Measurements from ENCODE around the gene KAT5.
"Not testable (repeated sequence)": the region's sequence is repeated elsewhere in the genome, so short reads cannot be mapped to it uniquely, and the experiment has no call there.

Gene KAT5

GRCh38 chr11:65718531-65718930 is 6.5 kb downstream of the KAT5 start:
- H3K36me3 Mint-ChIP-seq (ENCODE audit: low read depth) = peaks cover 64% of the 10 kb centered on the region
- H3K4me1 Mint-ChIP-seq (ENCODE audit: low read depth) = peaks cover 32% of the 10 kb centered on the region
- peak overlapping the region; percentile 96 for H3K27ac Mint-ChIP-seq

DNA sequence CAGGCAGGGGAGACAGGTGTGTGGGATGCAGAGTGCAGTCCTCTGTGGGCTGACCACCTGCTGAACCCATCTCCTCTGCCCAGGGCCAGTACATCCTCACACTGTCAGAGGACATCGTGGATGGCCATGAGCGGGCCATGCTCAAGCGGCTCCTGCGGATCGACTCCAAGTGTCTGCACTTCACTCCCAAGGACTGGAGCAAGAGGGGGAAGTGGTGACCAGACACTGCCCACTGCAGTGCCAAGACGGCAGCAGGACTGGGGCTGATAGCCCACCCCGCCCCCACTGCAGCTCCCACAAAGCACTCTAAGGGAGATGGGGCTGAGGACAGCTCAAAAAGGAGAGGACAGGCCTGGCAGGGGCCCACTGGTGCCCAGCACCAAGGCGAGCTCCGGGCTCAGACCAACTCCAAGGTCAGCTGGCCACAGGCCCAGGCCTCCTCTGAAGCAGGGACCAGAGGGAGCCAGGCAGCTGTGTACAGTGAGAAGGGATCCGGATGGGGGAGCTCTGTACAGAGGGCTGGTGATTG is 7.0 kb downstream of the KAT5 start:
- peak overlapping the region; percentile 96 for H3K27ac Mint-ChIP-seq
- H3K36me3 Mint-ChIP-seq (ENCODE audit: low read depth) = peaks cover 60% of the 10 kb centered on the region
- H3K27me3 Mint-ChIP-seq = no peaks in the 10 kb centered on the region
- H3K4me3 Mint-ChIP-seq = peak overlapping the region; percentile 98
- peaks cover 28% of the 10 kb centered on the region for H3K4me1 Mint-ChIP-seq (ENCODE audit: low read depth)
- no peaks in the 10 kb centered on the region for H3K9me3 Mint-ChIP-seq

More at GRCh38 chr11:65718531-65718930, 6.5 kb downstream of the KAT5 start:
- no peaks in the 10 kb centered on the region for H3K9me3 Mint-ChIP-seq
- H3K4me3 Mint-ChIP-seq = peak overlapping the region; percentile 98
- H3K27me3 Mint-ChIP-seq = no peaks in the 10 kb centered on the region

DNA sequence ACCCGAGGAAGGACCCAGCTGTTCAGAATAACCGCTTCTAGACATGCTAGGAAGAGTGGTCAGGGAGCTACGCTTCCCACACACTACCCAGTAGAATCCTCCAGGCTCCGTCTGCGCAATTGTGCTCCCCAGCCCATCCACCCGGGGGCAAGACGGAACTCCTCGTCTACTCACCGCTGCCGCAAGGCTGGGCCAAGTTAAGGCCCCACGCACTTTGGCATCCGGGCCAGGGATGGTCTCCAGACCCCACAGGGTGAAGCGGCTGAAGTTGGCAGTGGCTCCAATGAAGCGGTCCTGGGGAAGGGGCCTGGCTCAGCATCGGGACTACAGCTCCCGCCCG is 7.8 kb downstream of the KAT5 start:
- H3K27me3 Mint-ChIP-seq = no peaks in the 10 kb centered on the region
- H3K9me3 Mint-ChIP-seq = no peaks in the 10 kb centered on the region
- H3K4me1 Mint-ChIP-seq (ENCODE audit: low read depth) = peaks cover 25% of the 10 kb centered on the region
- peak overlapping the region; percentile 96 for H3K27ac Mint-ChIP-seq
- peaks cover 52% of the 10 kb centered on the region for H3K36me3 Mint-ChIP-seq (ENCODE audit: low read depth)
- peak overlapping the region; percentile 98 for H3K4me3 Mint-ChIP-seq

- Mint-ChIP-seq H3K4me1 (ENCODE audit: low read depth) (peaks cover 25% of the 10 kb centered on the region), H3K36me3 (ENCODE audit: low read depth) (peaks cover 47% of the 10 kb centered on the region), H3K4me3 (peak within 1 kb of the TSS; percentile 98), H3K27me3 (no peaks in the 10 kb centered on the region), H3K9me3 (no peaks in the 10 kb centered on the region), H3K27ac (peak within 1 kb of the TSS; percentile 96)
Observed at GRCh38 chr11:65720211-65720934, 8.3 kb downstream of the KAT5 start, which contains the start of gene RNASEH2C. RNASEH2C (minus strand) TSS chr11:65720798; CDS start chr11:65720758, 40 bp downstream.

- H3K36me3 Mint-ChIP-seq (ENCODE audit: low read depth) = peaks cover 31% of the 10 kb centered on the region
- H3K4me1 Mint-ChIP-seq (ENCODE audit: low read depth) = peaks cover 22% of the 10 kb centered on the region
- H3K27ac Mint-ChIP-seq = no peak overlapping the region
- H3K9me3 Mint-ChIP-seq = no peaks in the 10 kb centered on the region
- peaks cover 2% of the 10 kb centered on the region for H3K27me3 Mint-ChIP-seq
- no peak overlapping the region for H3K4me3 Mint-ChIP-seq
Observed at GRCh38 chr11:65722261-65722660, 10.2 kb downstream of the KAT5 start.

- Mint-ChIP-seq H3K36me3 (ENCODE audit: low read depth) (no peaks in the 10 kb centered on the region), H3K27ac (no peak overlapping the region), H3K27me3 (peaks cover 6% of the 10 kb centered on the region), H3K4me3 (no peak overlapping the region), H3K4me1 (ENCODE audit: low read depth) (no peaks in the 10 kb centered on the region), H3K9me3 (no peaks in the 10 kb centered on the region)
Observed at GRCh38 chr11:65726660-65727059, 14.6 kb downstream of the KAT5 start.

GRCh38 chr11:65727865-65728264 is 15.8 kb downstream of the KAT5 start:
- H3K27ac Mint-ChIP-seq = no peak overlapping the region
- H3K4me3 Mint-ChIP-seq = no peak overlapping the region
- H3K4me1 Mint-ChIP-seq (ENCODE audit: low read depth) = no peaks in the 10 kb centered on the region
- peaks cover 13% of the 10 kb centered on the region for H3K27me3 Mint-ChIP-seq
- H3K9me3 Mint-ChIP-seq = no peaks in the 10 kb centered on the region
- no peaks in the 10 kb centered on the region for H3K36me3 Mint-ChIP-seq (ENCODE audit: low read depth)

DNA sequence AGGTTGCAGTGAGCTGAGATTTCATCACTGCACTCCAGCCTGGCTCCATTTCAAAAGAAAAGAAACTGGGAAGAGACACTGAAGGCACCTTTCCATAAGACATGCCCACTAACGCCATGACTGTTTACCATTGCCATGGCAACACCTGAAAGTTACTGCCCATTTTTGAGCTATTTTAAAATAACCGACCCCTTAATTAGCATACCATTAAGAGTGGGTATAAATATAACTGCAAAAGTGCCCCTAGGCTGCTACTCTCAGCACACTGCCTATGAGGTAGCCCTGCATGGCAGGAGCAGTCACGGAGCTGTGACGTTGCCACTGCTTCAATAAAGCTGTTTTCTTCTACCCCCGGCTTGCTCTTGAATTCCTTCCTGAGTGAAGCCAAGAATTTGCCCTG is 18.4 kb downstream of the KAT5 start:
- H3K4me1 Mint-ChIP-seq (ENCODE audit: low read depth) = no peaks in the 10 kb centered on the region

DNA sequence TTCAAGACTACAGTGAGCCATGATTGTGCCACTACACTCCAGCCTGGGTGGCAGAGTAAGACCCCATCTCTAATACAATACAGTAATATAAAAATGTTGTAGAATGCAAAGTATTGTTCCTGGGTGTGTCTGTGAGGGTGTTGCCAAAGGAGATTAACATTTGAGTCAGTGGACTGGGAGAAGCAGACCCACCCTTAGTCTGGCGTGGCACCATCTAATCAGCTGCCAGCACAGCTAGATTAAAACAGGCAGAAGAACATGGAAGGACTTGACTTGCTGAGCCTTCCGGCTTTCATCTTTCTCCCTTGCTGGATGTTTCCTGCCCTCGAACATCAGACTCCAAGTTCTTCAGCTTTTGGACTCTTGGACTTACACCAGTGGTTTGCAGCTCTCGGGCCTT is 23.1 kb downstream of the KAT5 start:
- not testable (repeated sequence) for H3K27ac Mint-ChIP-seq

More for the DNA sequence above, 18.4 kb downstream of the KAT5 start:
- H3K27ac Mint-ChIP-seq = no peak overlapping the region
- H3K36me3 Mint-ChIP-seq (ENCODE audit: low read depth) = no peaks in the 10 kb centered on the region
- no peaks in the 10 kb centered on the region for H3K9me3 Mint-ChIP-seq
- H3K4me3 Mint-ChIP-seq = no peak overlapping the region
- H3K27me3 Mint-ChIP-seq = peaks cover 23% of the 10 kb centered on the region

GRCh38 chr11:65736810-65737209 is 24.8 kb downstream of the KAT5 start:
- Mint-ChIP-seq H3K27me3 (peaks cover 33% of the 10 kb centered on the region), H3K27ac (no peak overlapping the region), H3K36me3 (ENCODE audit: low read depth) (no peaks in the 10 kb centered on the region), H3K4me1 (ENCODE audit: low read depth) (no peaks in the 10 kb centered on the region), H3K4me3 (no peak overlapping the region), H3K9me3 (peaks cover 6% of the 10 kb centered on the region)

More for the DNA sequence above, 23.1 kb downstream of the KAT5 start:
- not testable (repeated sequence) for H3K4me1 Mint-ChIP-seq (ENCODE audit: low read depth); H3K4me3 Mint-ChIP-seq; H3K36me3 Mint-ChIP-seq (ENCODE audit: low read depth); H3K9me3 Mint-ChIP-seq
- H3K27me3 Mint-ChIP-seq = peaks cover 35% of the 10 kb centered on the region

GRCh38 chr11:65739022-65739421 is 27.0 kb downstream of the KAT5 start:
- peaks cover 6% of the 10 kb centered on the region for H3K9me3 Mint-ChIP-seq
- no peaks in the 10 kb centered on the region for H3K36me3 Mint-ChIP-seq (ENCODE audit: low read depth)
- H3K27ac Mint-ChIP-seq = no peak overlapping the region
- no peaks in the 10 kb centered on the region for H3K4me1 Mint-ChIP-seq (ENCODE audit: low read depth)
- peaks cover 28% of the 10 kb centered on the region for H3K27me3 Mint-ChIP-seq
- H3K4me3 Mint-ChIP-seq = no peak overlapping the region

- Mint-ChIP-seq H3K4me3 (no peak overlapping the region), H3K27me3 (peaks cover 26% of the 10 kb centered on the region), H3K9me3 (peaks cover 6% of the 10 kb centered on the region), H3K36me3 (ENCODE audit: low read depth) (no peaks in the 10 kb centered on the region), H3K4me1 (ENCODE audit: low read depth) (no peaks in the 10 kb centered on the region), H3K27ac (no peak overlapping the region)
Observed at GRCh38 chr11:65741185-65741584, 29.1 kb downstream of the KAT5 start.

DNA sequence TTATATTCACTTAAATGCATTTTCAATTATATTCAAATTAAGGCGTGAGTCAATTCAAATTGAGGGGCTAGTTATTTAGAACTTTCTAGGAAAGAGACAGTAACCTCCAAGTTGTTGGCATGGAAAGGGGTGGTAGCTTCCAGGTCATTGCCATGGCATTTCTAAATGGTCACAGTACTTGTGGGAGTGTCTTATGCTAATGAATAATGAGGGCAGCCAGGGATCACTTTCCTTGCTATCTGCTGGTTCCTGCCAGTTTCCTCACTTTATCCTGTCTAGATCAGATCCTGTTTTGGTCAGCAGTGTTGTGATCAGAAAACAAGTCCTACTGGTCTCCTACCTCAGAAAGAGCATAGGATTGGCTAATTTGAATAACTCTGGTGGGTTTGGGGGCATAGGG is 30.3 kb downstream of the KAT5 start:
- no peak overlapping the region for H3K27ac Mint-ChIP-seq
- no peak overlapping the region for H3K4me3 Mint-ChIP-seq
- H3K27me3 Mint-ChIP-seq = peaks cover 20% of the 10 kb centered on the region
- H3K4me1 Mint-ChIP-seq (ENCODE audit: low read depth) = no peaks in the 10 kb centered on the region
- no peaks in the 10 kb centered on the region for H3K36me3 Mint-ChIP-seq (ENCODE audit: low read depth)
- no peaks in the 10 kb centered on the region for H3K9me3 Mint-ChIP-seq

DNA sequence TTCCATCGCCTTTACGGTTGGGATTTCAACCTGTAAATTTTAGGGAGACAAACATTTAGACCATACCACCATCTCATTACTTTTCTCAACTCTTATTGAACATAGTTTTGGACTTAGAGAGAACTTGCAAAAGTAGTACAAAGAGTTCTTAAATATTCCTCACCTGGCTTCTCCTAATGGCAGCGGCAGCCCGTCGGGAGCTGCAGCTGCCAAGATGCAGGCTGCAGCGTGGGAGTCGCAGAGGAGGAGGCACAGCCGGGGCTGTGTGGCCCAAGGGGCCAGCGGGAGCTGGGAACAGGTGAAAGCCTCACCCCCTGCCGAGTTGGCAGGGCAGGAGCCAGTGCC is 31.6 kb downstream of the KAT5 start:
- no peaks in the 10 kb centered on the region for H3K36me3 Mint-ChIP-seq (ENCODE audit: low read depth)
- peaks cover 13% of the 10 kb centered on the region for H3K27me3 Mint-ChIP-seq
- no peaks in the 10 kb centered on the region for H3K9me3 Mint-ChIP-seq
- no peak overlapping the region for H3K27ac Mint-ChIP-seq
- no peaks in the 10 kb centered on the region for H3K4me1 Mint-ChIP-seq (ENCODE audit: low read depth)
- no peak overlapping the region for H3K4me3 Mint-ChIP-seq

DNA sequence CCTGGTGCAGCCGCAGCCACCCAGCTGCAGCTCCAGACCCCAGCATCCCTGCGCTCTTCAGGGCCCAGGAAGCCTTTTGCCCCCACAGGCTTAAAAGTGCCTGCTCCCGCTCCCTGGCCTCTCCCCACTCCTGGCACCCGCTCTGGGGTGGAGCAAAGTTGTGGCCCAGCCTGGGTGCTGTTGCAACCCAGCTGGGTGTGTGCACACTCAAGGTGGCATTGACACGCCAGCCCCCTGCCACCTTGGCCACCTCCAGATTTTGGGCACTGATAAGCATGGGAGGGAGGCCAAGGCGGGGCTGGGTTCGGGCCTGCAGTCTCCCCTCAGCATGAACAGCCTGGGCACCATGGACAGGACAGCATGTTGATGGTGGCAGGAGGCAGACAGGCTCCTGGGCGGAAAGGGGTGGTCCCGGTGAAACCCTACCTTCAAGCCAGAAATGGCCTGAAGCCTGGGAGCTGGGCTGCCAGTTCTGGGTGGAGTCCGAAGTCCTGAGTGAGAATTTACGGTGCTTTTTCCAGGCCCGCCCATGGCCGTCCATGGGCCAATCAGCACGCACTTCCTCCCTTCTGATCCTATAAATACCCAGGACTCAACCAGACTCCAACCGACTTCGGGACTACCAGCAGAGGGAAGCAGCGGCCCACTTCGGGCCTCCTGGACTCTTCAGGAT is 32.1 kb downstream of the KAT5 start:
- Mint-ChIP-seq H3K4me3 (no peak overlapping the region), H3K4me1 (ENCODE audit: low read depth) (no peaks in the 10 kb centered on the region), H3K36me3 (ENCODE audit: low read depth) (no peaks in the 10 kb centered on the region), H3K27me3 (peaks cover 14% of the 10 kb centered on the region), H3K9me3 (no peaks in the 10 kb centered on the region), H3K27ac (no peak overlapping the region)
